Uterus (tissue), 4 donors: ENCODE results near the gene PTPN1. TPM values are rescaled to one million over a fixed set of nuclear protein-coding genes. Genes with fewer than 3 reads are reported as not detected.

Source experiments
- DNase-seq, 2 donors: peaks; one replicate each; pipeline ENCODE4 v3.0.0-alpha.2; 2019 to 2020
- H3K27ac ChIP-seq, 2 donors: fragments of 200-600 bp; sonication (generic); 1 replicate in 1 of 2; 2 replicates in 1 of 2; pipeline ENCODE4 v1.5.1; 2016 to 2018
- H3K27me3 ChIP-seq, 2 donors: fragments of 200-600 bp; sonication (generic); one replicate each; pipeline ENCODE4 v1.5.1; 2018 to 2019; ENCODE audit warnings: control low read depth in 1 of 2
- H3K36me3 ChIP-seq, 2 donors: fragments of 200-600 bp; sonication (generic); one replicate each; pipeline ENCODE4 v1.5.1; 2019; ENCODE audit warnings: control low read depth in 1 of 2
- H3K4me1 ChIP-seq, 2 donors: fragments of 200-600 bp; sonication (generic); one replicate each; pipeline ENCODE4 v1.5.1; 2018 to 2019; ENCODE audit warnings: control low read depth in 1 of 2
- H3K4me3 ChIP-seq, 2 donors: fragments of 200-600 bp; sonication (generic); 1 replicate in 1 of 2; 2 replicates in 1 of 2; pipeline ENCODE4 v1.5.1; 2018 to 2019; ENCODE audit warnings: mild to moderate bottlenecking in 1 of 2
- H3K9me3 ChIP-seq, 2 donors: fragments of 200-600 bp; sonication (generic); one replicate each; pipeline ENCODE4 v1.5.1; 2019; ENCODE audit warnings: control low read depth in 1 of 2
- POLR2A ChIP-seq, 2 donors: fragments of 450-650 bp; IDR thresholded peaks; one replicate each; pipeline ENCODE4 v1.6.1; 2016; ENCODE audit warnings: antibody characterized with exemption in 2 of 2, mild to moderate bottlenecking in 1 of 2, moderate library complexity in 1 of 2
- intact Hi-C: fragments of 100-400 bp; cut with DNase I; formaldehyde crosslinking; loops from one replicate; pipeline ENCODE4 v1.15.1; 2023; ENCODE audit warnings: low total_unique reads
- total RNA-seq, 4 donors: library from RNA; depleted of rRNA in 3 of 4; stranded (reverse); fragments of >200 nt in 3 of 4; gene quantifications; one replicate each; pipeline versions ENCODE4 v1.1.0 to v1.2.4, GENCODE V29; 2014 to 2023
- TF ChIP-seq, protein P1 (sequence below), 4 experiments: fragments of 200-600 bp in 2 of 4; fragments of 450-650 bp in 2 of 4; sonication (generic) in 2 of 4; IDR thresholded peaks; one replicate each; pipeline ENCODE4 v1.5.1; 2016 to 2019; ENCODE audit warnings: antibody characterized with exemption in 4 of 4, mild to moderate bottlenecking in 2 of 4, moderate library complexity in 1 of 4
- donor health status: DM: yes; HTN: yes; CAD: no.

Gene PTPN1
- total RNA-seq, 4 donors from 2014 or later = 14.1 to 33.9 (median 20.2) TPM

DNA sequence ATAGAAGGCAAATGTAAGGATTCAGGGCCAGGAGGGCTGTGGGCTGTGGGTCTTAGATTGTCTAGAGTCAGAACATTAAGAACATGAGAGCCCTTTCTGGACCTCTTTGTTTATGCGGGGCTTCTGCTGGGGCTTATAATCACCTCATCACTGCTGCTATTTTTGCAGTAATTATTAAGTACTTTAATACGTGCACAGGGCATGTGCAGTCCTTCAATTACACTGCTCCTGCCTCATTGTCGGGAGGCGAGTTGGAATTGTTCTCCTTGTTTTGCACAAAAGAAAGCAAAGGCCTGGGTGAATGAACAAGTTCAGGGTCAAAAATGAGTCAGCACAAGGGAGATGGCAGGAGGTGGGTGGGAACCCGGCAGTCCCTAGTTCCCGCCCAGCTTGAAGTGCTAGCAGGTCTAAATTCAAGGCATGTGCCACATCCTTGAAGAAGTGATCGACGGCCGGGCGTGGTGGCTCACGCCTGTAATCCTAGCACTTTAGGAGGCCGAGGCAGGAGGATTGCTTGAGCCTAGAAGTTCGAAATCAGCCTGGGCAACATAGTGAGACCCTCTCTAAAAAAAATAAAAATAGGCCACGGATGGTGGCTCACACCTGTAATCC lies 34.4 kb upstream of the PTPN1 start:
- H3K27ac ChIP-seq = peak overlapping the region; percentile 45 to 61
- no peaks in the 10 kb centered on the region for H3K27me3 ChIP-seq
- H3K36me3 ChIP-seq = no peaks in the 10 kb centered on the region
- no peaks in the 10 kb centered on the region for H3K4me1 ChIP-seq
- intact Hi-C loops = no loop called here
- TF ChIP-seq, protein P1, sequence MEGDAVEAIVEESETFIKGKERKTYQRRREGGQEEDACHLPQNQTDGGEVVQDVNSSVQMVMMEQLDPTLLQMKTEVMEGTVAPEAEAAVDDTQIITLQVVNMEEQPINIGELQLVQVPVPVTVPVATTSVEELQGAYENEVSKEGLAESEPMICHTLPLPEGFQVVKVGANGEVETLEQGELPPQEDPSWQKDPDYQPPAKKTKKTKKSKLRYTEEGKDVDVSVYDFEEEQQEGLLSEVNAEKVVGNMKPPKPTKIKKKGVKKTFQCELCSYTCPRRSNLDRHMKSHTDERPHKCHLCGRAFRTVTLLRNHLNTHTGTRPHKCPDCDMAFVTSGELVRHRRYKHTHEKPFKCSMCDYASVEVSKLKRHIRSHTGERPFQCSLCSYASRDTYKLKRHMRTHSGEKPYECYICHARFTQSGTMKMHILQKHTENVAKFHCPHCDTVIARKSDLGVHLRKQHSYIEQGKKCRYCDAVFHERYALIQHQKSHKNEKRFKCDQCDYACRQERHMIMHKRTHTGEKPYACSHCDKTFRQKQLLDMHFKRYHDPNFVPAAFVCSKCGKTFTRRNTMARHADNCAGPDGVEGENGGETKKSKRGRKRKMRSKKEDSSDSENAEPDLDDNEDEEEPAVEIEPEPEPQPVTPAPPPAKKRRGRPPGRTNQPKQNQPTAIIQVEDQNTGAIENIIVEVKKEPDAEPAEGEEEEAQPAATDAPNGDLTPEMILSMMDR (IDR thresholded peaks at IDR 0.05) = no peak
- no peak for TF ChIP-seq POLR2A (IDR thresholded peaks at IDR 0.05)
- DNase-seq = no peak
- H3K4me3 ChIP-seq = no peak overlapping the region
- no peaks in the 10 kb centered on the region for H3K9me3 ChIP-seq

DNA sequence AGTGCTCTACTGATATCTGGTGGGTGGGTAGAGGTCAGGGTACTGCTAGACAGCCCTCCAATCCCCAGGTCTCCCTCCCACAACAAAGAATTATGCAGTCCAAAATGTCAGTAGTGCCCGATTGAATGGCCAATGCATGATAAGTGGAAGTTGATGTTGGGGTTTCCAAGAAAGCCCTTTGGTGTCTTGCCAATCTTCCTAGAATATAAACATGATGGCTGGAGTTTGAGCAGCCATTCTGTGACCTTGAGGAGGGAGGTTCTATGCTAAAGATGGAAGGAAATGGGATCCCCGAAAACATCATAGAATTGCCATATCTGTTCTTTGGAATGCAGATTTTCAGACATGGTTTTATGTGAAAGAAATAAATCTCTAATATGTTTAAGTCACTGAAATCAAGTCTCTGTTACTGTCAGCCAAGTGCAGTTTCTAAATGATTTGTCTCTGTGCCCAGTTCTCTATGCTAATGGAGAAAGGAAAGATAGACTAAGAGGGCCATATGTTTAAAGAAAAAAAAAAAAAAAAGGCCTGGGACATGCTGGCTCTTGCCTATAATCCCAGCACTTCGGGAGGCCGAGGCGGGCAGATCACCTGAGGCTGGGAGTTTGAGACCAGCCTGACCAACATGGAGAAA lies 32.8 kb upstream of the PTPN1 start:
- Histone ChIP-seq H3K4me1 (no peaks in the 10 kb centered on the region), H3K27ac (no peak overlapping the region), H3K9me3 (no peaks in the 10 kb centered on the region), H3K36me3 (no peaks in the 10 kb centered on the region), H3K4me3 (no peak overlapping the region), H3K27me3 (no peaks in the 10 kb centered on the region)
- intact Hi-C loops = no loop called here
- DNase-seq = no peak
- TF ChIP-seq, protein P1 (IDR thresholded peaks at IDR 0.05) = no peak
- TF ChIP-seq POLR2A (IDR thresholded peaks at IDR 0.05) = no peak

DNA sequence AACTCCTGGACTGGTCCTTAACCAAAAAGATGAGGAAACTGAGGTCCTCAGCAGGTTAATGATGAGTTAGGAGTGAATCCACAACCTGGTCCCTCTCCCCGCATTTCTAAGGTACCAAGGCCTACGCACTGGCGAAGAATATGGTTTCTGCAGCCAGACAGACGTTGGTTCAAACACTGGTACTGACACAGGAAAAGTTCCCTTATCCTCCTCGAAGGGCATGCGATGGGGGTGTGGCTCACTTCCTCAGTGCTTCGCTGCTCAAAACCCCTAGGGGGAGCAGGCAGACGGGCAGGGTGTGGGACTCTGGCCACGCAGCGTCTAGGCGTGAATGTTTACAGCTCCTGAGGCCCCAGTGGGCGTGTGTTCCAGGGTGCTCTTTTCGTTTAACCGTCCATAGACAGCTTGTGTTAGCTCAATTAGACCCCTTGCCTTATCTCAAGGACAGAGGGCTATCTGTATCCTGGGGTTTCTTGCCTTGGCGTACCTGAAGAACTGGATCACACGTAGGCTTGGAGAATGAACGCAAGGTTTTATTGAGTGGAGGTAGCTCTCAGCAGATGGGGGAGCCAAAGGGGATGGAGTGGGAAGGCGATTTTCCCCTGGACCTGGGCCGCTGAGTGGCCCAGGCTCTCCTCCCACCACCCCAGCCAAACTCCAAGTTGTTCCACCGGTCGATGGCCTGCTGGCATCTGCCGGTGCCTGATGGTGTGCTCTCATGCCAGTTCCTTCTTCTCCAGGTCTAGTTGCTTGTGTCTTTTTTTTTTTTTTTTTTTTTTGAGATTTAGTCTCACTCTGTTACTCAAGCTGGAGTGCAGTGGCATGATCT lies 31.8 kb upstream of the PTPN1 start:
- Histone ChIP-seq H3K36me3 (no peaks in the 10 kb centered on the region), H3K4me1 (no peaks in the 10 kb centered on the region), H3K4me3 (no peak overlapping the region), H3K9me3 (no peaks in the 10 kb centered on the region), H3K27ac (no peak overlapping the region), H3K27me3 (no peaks in the 10 kb centered on the region)
- TF ChIP-seq POLR2A (IDR thresholded peaks at IDR 0.05) = no peak
- TF ChIP-seq, protein P1 (IDR thresholded peaks at IDR 0.05) = peak; percentile 36 to 62 (median 46)
- intact Hi-C loops = no loop called here
- DNase-seq = peak; percentile 46 to 48

DNA sequence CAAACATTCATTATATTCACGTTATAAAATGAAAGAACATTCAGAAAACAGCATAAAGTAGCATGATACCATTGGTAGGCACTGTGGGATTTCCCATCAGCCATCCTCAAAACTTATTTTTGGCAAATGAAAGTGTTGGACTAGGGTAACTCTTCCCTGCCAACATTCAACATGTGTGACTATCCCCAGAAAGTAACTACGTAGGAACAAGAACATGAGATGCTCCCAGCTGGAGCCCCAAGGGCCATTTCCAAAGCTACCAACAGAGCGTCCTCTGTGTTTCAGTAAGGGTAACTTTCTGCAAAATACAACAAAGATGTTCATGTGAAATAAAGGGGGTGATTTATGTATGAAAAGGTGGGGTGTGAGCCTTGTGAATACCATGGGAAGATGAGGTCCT lies 28.4 kb upstream of the PTPN1 start:
- Histone ChIP-seq H3K4me1 (peaks cover 0 to 5% of the 10 kb centered on the region in 2 donors), H3K36me3 (no peaks in the 10 kb centered on the region), H3K4me3 (no peak overlapping the region), H3K9me3 (no peaks in the 10 kb centered on the region), H3K27me3 (no peaks in the 10 kb centered on the region), H3K27ac (no peak overlapping the region)
- intact Hi-C loops = no loop called here
- DNase-seq = no peak
- TF ChIP-seq, protein P1 (IDR thresholded peaks at IDR 0.05) = no peak
- TF ChIP-seq POLR2A (IDR thresholded peaks at IDR 0.05) = no peak
